Skeletal muscle cell (primary cell): ENCODE data around the gene FGFR2.

Experiments
- DNase-seq: peaks from one replicate; pipeline ENCODE4 v3.0.0-alpha.2; 2010; ENCODE audit warnings: low read depth
- H3K4me3 ChIP-seq: 2 replicates; pipeline ENCODE4 v1.5.1; 2011; ENCODE audit warnings: low read depth, mild to moderate bottlenecking, control low read depth, low read length, moderate library complexity

The FGFR2 gene

DNA sequence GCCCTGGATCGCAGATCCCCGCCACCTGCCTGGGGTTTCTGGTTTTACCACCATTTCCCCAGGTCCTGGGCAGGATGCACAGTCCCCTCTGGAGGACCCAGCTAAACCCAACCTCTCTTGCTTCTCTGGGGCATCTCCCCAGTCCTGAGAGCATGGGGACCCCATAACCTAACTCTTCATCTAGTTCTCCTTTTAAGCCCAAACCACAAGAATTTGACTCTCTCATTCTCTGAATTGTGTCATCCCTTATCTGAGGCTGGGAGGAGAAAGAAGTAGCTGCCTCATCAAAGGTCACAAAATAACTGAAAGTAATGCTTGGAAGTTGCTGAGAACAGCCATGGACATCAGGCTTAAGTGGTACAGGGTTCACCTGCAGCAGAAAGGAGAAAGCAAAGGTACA is 159.9 kb downstream of the FGFR2 start:
- no peak for DNase-seq
- no peak overlapping the region for H3K4me3 ChIP-seq

GRCh38 chr10:121437596-121437995 is 160.6 kb downstream of the FGFR2 start:
- no peak overlapping the region for H3K4me3 ChIP-seq
- DNase-seq: no peak

- no peak for DNase-seq
- no peak overlapping the region for H3K4me3 ChIP-seq
These were observed 161.5 kb downstream of the FGFR2 start for GRCh38 chr10:121436630-121437341.

DNA sequence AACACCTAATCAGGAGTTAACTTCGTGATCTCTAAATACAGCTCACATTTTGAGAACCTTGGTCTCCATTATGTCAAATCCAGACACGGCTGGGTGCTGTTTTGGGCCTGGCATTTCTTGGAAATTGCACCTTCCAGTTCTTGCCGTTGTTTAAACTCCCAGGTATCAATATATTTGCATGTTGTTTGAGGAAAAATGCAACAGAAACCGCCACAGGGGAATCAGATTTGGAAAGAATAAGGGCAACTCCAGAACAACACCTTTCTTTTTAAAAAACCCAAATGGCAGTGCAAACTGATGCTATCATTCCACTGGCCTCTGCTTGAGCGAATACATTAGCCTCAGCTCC is 162.0 kb downstream of the FGFR2 start:
- DNase-seq: no peak
- H3K4me3 ChIP-seq: no peak overlapping the region

GRCh38 chr10:121435099-121435875 is 163.0 kb downstream of the FGFR2 start:
- DNase-seq: no peak

GRCh38 chr10:121433965-121434364 is 164.3 kb downstream of the FGFR2 start:
- no peak overlapping the region for H3K4me3 ChIP-seq
- DNase-seq: no peak

More at GRCh38 chr10:121435099-121435875, 163.0 kb downstream of the FGFR2 start:
- H3K4me3 ChIP-seq: no peak overlapping the region

DNA sequence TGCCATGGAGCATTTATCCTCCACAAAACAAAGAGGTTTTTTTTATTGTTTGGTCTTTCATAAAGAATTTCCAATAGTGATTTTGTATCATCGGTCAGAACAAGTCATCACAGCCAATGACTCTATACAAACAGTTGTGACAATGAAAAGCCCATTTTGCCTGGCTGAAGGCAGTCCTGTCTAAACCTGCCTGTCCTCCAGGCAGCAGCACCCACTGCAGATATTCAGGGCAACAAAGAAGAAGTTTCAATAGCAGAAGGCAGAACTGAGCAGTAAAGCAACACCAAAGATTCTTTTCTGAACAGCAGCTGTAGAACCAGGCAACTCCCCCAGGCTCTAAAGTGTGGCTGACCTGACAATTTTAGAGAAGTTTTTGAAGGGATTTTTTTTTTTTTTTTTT is 169.4 kb downstream of the FGFR2 start:
- H3K4me3 ChIP-seq: no peak overlapping the region
- DNase-seq: no peak
